ENCODE measurements around the gene ZFYVE28.
"Not testable (repeated sequence)": the region's sequence is repeated elsewhere in the genome, so short reads cannot be mapped to it uniquely, and the experiment has no call there.

Gene ZFYVE28

GRCh38 chr4:2283199-2283711 is 135.2 kb downstream of the ZFYVE28 start:
- no peak for FAIRE-seq

GRCh38 chr4:2281575-2282343 is 136.7 kb downstream of the ZFYVE28 start:
- FAIRE-seq = no peak

DNA sequence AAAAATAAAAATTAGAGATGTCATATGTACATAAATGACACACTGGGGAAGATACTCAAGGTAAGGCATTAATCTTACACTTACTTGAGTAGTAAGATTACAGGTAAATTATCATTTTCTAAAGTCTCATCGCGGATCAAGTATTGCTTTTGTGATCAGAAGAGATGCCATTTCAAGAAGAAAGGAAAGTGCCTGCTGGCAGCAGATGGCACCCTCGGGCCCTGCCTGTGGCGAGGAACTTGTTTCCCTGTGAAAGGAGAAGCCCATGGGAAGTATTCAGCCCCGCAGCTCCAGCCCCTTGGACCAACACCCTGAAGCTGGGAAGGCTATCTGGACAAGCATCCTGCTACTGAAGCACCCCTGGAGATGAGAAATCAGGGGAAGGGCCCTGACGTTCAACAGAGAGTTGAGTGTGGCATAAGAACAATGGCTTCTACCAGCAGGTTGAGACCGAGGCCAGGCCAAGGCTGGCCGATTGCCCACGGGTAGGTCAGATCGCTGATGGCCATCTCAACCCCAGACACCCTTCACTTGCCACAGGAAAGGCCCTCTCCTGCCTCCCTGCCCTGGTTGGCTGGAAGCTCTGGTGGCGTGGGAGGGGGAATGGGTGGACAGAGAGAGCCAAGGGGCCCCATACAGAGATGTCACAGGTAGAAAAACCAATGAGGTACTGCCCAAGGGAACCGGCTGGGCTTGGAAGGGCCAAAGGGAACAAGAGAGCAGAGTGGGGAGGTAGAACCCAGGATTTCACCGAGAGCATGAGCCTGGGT is 137.7 kb downstream of the ZFYVE28 start:
- FAIRE-seq = no peak

- FAIRE-seq = no peak
Observed at GRCh38 chr4:2277956-2278355, 140.5 kb downstream of the ZFYVE28 start.

DNA sequence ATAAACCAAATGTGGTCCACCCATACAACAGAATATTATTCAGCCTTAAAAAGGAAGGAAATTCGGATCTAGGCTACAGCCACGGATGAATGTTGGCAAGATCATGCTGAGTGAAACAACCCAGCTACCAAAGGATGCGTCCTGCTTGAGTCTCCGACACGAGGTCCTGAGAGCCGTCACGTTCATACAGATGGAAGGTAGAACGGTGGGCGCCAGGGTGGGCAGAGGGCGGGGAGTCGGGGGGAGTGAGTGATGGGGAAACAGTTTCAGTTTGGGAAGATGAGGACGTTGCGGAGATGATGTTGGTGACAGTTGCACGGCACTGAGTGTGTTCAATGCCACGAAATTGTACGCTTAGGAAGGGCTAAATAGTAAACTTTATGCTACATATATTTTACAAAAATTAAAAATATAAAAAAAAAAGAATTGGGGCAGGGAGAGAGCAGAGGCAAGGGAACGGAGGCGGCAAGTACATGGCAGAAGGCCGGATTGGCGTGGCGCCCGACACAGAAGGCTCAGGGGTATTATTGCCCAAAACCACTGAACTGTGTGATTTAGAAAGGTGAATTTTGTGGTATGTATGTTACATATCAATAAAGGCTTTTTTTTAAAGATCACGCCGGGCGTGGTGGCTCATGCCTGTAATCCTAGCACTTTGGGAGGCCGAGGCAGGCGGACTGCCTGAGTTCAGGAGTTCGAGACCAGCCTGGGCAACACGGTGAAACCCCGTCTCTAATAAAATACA is 141.7 kb downstream of the ZFYVE28 start:
- FAIRE-seq = no peak

DNA sequence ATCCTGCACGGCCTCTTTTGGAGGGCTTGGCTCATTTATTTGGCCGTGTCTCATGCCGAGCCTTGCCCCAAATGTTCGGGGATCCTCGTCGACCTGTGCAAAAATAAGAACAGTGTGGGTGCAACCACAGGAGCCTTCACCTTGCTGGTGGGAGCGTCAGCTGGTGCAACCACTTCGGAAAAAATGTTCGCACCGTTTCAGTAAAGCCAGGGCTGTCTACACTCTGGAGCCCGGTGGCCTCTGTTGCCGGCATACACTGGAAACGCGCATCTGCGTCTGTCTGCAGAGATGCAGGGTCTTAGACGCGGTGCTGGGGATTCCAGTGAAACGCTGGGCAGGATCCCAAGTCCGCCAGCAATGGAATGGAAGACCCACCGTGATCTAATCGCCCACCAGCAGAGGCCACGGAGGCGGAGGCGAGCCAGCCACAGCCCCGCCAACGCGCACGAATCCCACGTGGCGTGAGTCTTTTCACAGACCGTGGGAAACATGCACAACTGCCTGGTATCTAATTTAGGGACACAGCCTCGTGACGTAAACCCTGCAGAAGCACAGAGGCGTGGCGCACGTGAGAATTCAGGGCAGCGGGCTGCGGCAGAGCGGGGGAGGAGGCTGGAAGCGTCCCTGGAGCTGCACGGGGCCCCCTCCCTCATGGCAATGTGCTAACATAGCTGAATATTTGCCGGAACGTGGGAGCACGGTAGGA is 142.7 kb downstream of the ZFYVE28 start:
- FAIRE-seq = no peak

GRCh38 chr4:2275044-2275397 is 143.4 kb downstream of the ZFYVE28 start:
- FAIRE-seq = not testable (repeated sequence)

DNA sequence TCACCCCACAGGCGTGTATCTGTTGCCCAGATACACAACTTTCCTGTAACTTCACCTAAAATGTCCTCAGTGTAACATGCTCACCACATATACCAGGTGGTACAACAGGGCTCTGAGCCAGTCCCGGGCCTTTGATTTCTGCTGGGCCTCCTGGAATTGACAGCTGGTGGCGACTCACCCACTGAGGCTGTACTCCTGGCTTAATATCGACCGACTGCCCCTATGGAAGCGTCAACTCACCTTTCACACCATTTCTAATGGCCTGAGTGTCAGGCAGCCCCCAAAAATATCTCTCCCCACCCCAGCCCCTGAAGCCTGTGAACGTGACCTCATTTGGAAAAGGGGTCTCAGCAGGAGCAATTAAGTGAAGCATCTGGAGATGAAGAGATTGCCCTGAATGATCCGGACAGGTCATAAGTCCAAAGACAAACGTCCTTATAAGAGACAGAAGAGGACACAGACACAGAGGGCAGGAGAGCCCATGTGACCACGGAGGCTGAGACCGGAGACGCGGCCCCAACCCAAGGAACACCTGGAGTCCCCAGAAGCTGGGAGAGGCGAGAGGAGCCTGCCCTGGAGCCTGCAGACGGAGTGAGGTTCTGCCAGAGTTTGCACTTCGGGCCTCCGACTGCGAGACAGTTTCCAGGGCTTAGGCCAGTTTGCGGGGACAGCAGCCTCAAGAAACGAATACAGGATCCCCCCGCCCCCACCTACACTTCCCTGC is 144.0 kb downstream of the ZFYVE28 start:
- no peak for FAIRE-seq

DNA sequence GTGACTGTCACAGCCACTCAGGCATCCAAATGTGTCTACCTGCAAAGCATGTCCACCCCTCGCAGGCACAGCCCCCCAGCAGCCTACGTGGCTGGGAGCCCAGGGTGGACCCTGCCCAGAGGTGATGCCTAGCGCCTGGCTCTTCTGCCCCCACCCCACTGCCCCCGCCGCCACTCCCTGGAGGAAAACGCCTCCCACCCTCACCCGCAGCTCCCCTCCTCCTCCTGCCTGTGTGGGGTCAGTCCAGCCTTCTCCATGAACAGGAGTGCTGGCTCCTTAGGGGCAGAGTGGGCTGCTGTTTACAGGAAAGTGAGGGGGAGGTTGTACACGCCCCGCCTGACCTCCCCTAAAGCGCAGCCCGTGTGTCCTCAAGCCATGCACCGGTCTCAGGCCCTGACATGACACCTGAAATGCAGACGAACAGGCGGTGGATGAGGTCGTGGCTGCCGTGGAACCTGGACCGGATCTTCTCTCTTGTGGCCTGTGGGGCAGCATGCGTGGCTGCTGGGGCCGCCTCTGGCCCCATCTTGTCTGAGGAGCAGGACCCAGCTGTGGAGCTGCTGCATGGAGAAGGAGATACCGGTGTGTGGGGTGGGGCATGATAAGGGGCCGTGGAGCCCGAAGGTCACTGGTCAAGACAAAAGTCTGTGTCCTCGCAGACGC is 144.7 kb downstream of the ZFYVE28 start:
- FAIRE-seq = no peak

DNA sequence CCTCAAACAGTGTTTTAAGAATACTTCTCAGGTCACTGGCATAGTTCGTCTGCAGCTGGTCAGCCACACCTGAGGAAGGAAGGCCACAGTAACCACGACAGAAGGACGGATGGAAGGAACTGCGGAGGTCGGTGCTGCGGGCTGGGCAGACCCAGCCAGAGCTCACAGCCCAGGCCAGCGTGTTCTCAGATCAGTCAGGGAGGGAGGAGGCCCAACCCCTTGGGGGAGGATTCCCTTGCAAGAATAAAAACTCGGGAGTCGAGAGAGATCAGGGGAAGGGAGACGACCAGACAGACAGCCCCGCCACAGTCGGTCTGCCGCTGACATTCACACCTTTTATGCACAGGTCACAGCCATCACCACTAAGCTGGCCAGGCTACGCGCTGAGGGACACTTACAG is 145.2 kb downstream of the ZFYVE28 start:
- FAIRE-seq = no peak

- no peak for FAIRE-seq
Observed at GRCh38 chr4:2272828-2273120, 145.7 kb downstream of the ZFYVE28 start.

DNA sequence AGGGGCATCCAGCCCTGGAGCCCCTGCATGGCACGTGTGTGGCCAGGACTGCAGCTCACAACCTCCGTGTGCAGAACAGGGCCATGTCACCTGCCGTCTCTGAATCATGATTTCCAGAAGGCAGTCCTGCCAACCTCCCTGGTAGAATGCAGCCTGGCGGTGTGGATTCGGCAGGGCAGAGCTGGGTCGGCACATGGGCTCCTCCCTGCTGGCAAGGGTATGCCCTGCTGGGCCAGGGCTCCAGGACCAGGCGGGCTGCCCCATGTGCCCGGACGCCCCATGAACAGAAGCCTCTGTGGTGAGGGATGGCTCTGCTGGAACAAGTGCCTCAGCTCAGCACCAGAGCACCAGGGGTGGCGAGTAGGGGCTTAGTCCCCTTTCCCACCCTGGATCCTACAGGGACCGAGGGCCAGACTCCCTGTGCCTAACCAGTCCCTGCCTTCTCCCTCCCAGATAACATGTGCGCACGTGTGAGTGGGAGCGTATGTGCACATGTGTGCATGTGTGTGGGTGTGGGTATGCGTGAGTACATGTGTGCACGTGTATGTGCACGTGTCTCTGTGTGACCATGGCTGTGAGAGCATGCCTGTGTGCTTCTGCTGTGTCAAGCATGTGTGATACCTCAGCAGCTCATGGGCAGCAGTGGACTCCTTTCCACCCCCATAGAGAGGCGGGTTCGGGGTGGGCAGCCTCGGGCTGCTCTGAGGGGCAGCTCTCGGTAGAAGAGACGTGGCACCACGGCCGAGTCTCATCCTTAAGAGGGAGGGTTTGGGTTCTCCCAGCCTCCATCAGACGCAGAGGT is 146.2 kb downstream of the ZFYVE28 start:
- no peak for FAIRE-seq

- FAIRE-seq = no peak
Observed at GRCh38 chr4:2271279-2272025, 147.0 kb downstream of the ZFYVE28 start.

- FAIRE-seq = no peak
Observed at GRCh38 chr4:2270341-2271165, 147.9 kb downstream of the ZFYVE28 start.

DNA sequence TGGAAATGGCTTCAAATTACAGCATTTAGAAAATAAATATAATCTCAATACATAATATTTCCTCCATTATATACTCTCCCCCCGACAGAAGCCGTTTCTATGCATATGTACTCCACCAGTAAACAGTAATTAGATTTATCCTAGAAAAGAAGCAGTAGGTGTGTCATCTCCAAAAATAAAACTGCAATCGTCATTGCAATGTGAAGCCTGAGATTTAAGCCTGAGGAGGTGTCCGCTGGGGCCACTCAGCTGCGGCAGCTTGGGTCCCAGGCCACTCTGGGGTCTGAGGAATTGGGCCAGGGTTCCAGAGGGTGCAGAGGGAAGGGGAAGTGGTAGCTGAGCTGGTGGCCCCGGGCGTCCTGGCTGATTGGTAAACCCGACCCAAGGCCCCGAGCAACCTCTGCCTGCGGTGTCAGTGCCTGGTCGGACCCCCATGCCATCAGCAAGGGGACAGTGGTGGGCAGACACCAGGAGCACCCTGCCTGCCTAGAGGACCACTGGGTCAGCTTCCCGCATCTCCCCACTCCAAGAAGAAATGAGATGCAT is 148.8 kb downstream of the ZFYVE28 start:
- FAIRE-seq = no peak

- no peak for FAIRE-seq
Observed at GRCh38 chr4:2269206-2269531, 149.3 kb downstream of the ZFYVE28 start.

DNA sequence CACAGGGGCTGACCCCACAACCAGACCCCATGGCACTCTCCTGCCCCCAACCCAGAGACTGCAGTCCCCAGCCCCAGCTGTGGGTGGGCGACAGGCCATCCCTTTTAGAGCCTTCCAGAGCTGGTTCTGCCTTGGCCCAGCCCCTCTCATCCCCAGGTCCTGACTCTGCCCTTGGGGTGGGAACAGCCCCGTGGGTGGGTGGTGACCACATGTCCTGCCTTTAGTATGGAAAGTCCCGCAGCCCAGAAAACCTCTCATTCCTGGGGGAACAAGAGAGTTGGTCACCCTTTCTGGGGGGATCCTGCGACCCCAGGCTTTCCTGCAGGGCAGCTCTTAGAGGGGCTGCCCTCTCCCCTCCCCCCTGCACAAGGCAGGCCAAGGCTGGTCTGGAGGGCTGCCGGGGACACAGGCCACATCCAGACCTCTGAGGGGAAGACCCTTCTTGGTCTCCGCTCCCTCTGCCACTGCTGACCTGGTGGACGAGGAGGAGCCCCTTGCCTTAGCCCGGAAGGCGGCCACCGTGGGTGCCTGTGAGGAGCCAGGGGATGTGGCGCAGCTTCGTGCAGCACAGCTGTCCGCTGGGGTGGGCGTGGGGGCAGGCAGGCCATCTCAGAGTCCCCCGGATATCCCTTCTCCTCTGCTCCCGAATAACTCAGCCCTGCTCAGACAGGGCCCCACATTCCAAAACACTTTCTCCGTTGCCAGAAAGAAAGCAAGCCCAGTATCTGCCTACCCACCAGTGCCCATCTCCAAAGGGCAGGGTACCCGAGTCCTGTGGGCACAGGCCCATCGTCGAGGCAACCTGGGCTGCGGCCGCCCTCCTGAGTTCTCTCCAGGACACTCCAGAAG is 149.9 kb downstream of the ZFYVE28 start:
- no peak for FAIRE-seq

GRCh38 chr4:2267841-2268240 is 150.6 kb downstream of the ZFYVE28 start:
- no peak for FAIRE-seq
